ENCODE results near the gene SLC4A8. TPM values are rescaled to one million over a fixed set of nuclear protein-coding genes. Genes with fewer than 3 reads are reported as not detected.

Gene SLC4A8
- total RNA-seq, 1 experiment from 2014 or later = 3.0 TPM

GRCh38 chr12:51432921-51433320 is 8.3 kb downstream of the SLC4A8 start:
- TF ChIP-seq CTCF (conservative IDR thresholded peaks at IDR 0.05) (no peak), EZH2 (IDR thresholded peaks at IDR 0.05; ENCODE audit: low read depth) (no peak)
- POLR2A ChIA-PET (ENCODE audit: unreplicated experiment) = no interaction called here
- Histone ChIP-seq H3F3A (ENCODE audit: insufficient read depth, low read depth) (no peaks in the 10 kb centered on the region), H3K9me2 (ENCODE audit: insufficient read depth) (no peaks in the 10 kb centered on the region), H2AFZ (no peak overlapping the region), H4K20me1 (ENCODE audit: insufficient read depth) (no peaks in the 10 kb centered on the region), H3K9me3 (ENCODE audit: insufficient read depth, low read depth) (no peaks in the 10 kb centered on the region), H3K4me3 (no peak overlapping the region), H3K36me3 (ENCODE audit: low read depth) (no peaks in the 10 kb centered on the region), H3K4me2 (no peak overlapping the region), H3K27ac (no peak overlapping the region), H3K79me2 (ENCODE audit: low read depth) (no peaks in the 10 kb centered on the region), H3K4me1 (replicated peaks; ENCODE audit: insufficient read depth) (no peaks in the 10 kb centered on the region), H3K27me3 (ENCODE audit: insufficient read depth, low read depth) (no peaks in the 10 kb centered on the region)
- DNase-seq = no peak
- no TSS peak for BruUV-seq (replicated peaks)
- intact Hi-C loops (cut with micrococcal nuclease; ENCODE audit: unreplicated experiment) = no loop called here
- CTCF ChIA-PET = no interaction called here

- Histone ChIP-seq H3K4me1 (replicated peaks; ENCODE audit: insufficient read depth) (no peaks in the 10 kb centered on the region), H3K27me3 (ENCODE audit: insufficient read depth, low read depth) (no peaks in the 10 kb centered on the region), H3K36me3 (ENCODE audit: low read depth) (no peaks in the 10 kb centered on the region), H3K79me2 (ENCODE audit: low read depth) (no peaks in the 10 kb centered on the region), H3K9me2 (ENCODE audit: insufficient read depth) (no peaks in the 10 kb centered on the region), H2AFZ (no peak overlapping the region), H3K27ac (no peak overlapping the region), H3K9me3 (ENCODE audit: insufficient read depth, low read depth) (no peaks in the 10 kb centered on the region), H3F3A (ENCODE audit: insufficient read depth, low read depth) (no peaks in the 10 kb centered on the region), H4K20me1 (ENCODE audit: insufficient read depth) (no peaks in the 10 kb centered on the region), H3K4me2 (no peak overlapping the region), H3K4me3 (no peak overlapping the region)
- ChIA-PET POLR2A (ENCODE audit: unreplicated experiment) (no interaction called here), CTCF (no interaction called here)
- intact Hi-C loops (cut with micrococcal nuclease; ENCODE audit: unreplicated experiment) = no loop called here
- DNase-seq = no peak
- no TSS peak for BruUV-seq (replicated peaks)
- TF ChIP-seq CTCF (conservative IDR thresholded peaks at IDR 0.05) (no peak), EZH2 (IDR thresholded peaks at IDR 0.05; ENCODE audit: low read depth) (no peak)
Measured at GRCh38 chr12:51434305-51434704, 9.7 kb downstream of the SLC4A8 start.

- intact Hi-C loops (cut with micrococcal nuclease; ENCODE audit: unreplicated experiment) = no loop called here
- no peaks in the 10 kb centered on the region for H3F3A ChIP-seq (ENCODE audit: insufficient read depth, low read depth)
- H2AFZ ChIP-seq = no peak overlapping the region
- ChIA-PET CTCF (no interaction called here), POLR2A (ENCODE audit: unreplicated experiment) (no interaction called here)
- H4K20me1 ChIP-seq (ENCODE audit: insufficient read depth) = no peaks in the 10 kb centered on the region
- H3K36me3 ChIP-seq (ENCODE audit: low read depth) = no peaks in the 10 kb centered on the region
- no peak for DNase-seq
- no peak overlapping the region for H3K4me3 ChIP-seq
- H3K9me2 ChIP-seq (ENCODE audit: insufficient read depth) = no peaks in the 10 kb centered on the region
- no peaks in the 10 kb centered on the region for H3K79me2 ChIP-seq (ENCODE audit: low read depth)
- H3K4me2 ChIP-seq = no peak overlapping the region
- H3K4me1 ChIP-seq (replicated peaks; ENCODE audit: insufficient read depth) = no peaks in the 10 kb centered on the region
- H3K27me3 ChIP-seq (ENCODE audit: insufficient read depth, low read depth) = no peaks in the 10 kb centered on the region
- no TSS peak for BruUV-seq (replicated peaks)
- H3K27ac ChIP-seq = no peak overlapping the region
- no peaks in the 10 kb centered on the region for H3K9me3 ChIP-seq (ENCODE audit: insufficient read depth, low read depth)
- TF ChIP-seq CTCF (conservative IDR thresholded peaks at IDR 0.05) (no peak), EZH2 (IDR thresholded peaks at IDR 0.05; ENCODE audit: low read depth) (no peak)
Measured at GRCh38 chr12:51437431-51437830, 12.8 kb downstream of the SLC4A8 start.
